Loucy (cell line): ENCODE data around the gene ANGPTL8.
A peak's percentile ranks its signal among the peaks of the same experiment; 100 is the strongest.

Source experiments
- H2AFZ ChIP-seq: fragments of 200-600 bp; sonication (generic); 2 replicates; pipeline ENCODE4 v1.6.0; 2016; ENCODE audit warnings: antibody characterized with exemption, mild to moderate bottlenecking, low read length, moderate library complexity
- H3F3A ChIP-seq: fragments of 200-600 bp; 2 replicates; pipeline ENCODE4 v1.6.0; 2016; ENCODE audit warnings: antibody characterized with exemption, low read depth, mild to moderate bottlenecking
- H3K27me3 ChIP-seq: fragments of 200-600 bp; sonication (generic); 2 replicates; pipeline ENCODE4 v1.6.1; 2014; ENCODE audit warnings: low read length, mild to moderate bottlenecking; ENCODE audit not compliant: insufficient read depth, poor library complexity, severe bottlenecking
- H3K36me3 ChIP-seq: fragments of 200-600 bp; sonication (generic); 2 replicates; pipeline ENCODE4 v1.6.1; 2016; ENCODE audit warnings: low read length; ENCODE audit not compliant: insufficient read depth
- H3K4me1 ChIP-seq: fragments of 200-600 bp; sonication (generic); 2 replicates; pipeline ENCODE4 v1.5.1; 2014; ENCODE audit warnings: low read length, mild to moderate bottlenecking; ENCODE audit not compliant: insufficient read depth, poor library complexity, severe bottlenecking
- H3K4me2 ChIP-seq: fragments of 200-600 bp; sonication (generic); 2 replicates; pipeline ENCODE4 v1.6.0; 2014; ENCODE audit warnings: antibody characterized with exemption, low read length, low read depth, mild to moderate bottlenecking; ENCODE audit not compliant: poor library complexity, severe bottlenecking
- H3K4me3 ChIP-seq: fragments of 200-600 bp; sonication (generic); 2 replicates; pipeline ENCODE4 v1.5.1; 2014; ENCODE audit warnings: low read length, mild to moderate bottlenecking, mixed read lengths; ENCODE audit not compliant: poor library complexity, severe bottlenecking
- H3K79me2 ChIP-seq: fragments of 200-600 bp; sonication (generic); 2 replicates; pipeline ENCODE4 v1.6.1; 2014; ENCODE audit warnings: low read length; ENCODE audit not compliant: insufficient read depth
- H3K9ac ChIP-seq: fragments of 200-600 bp; sonication (generic); 2 replicates; pipeline ENCODE4 v1.6.0; 2014; ENCODE audit warnings: mild to moderate bottlenecking, low read depth, low read length, moderate library complexity; ENCODE audit not compliant: poor library complexity, severe bottlenecking
- H3K9me2 ChIP-seq: fragments of 200-600 bp; sonication (generic); replicated peaks from 2 replicates; pipeline ENCODE4 v1.6.1; 2016; ENCODE audit warnings: low read depth, low read length, mixed read lengths
- H3K9me3 ChIP-seq: fragments of 200-600 bp; sonication (generic); 2 replicates; pipeline ENCODE4 v1.6.1; 2014; ENCODE audit warnings: mild to moderate bottlenecking, antibody characterized with exemption, low read length, low read depth; ENCODE audit not compliant: insufficient read depth
- H4K20me1 ChIP-seq: fragments of 200-600 bp; sonication (generic); 2 replicates; pipeline ENCODE4 v1.6.0; 2014; ENCODE audit warnings: antibody characterized with exemption, low read length, mild to moderate bottlenecking; ENCODE audit not compliant: insufficient read depth, poor library complexity, severe bottlenecking
- EZH2phosphoT487 ChIP-seq: fragments of 200-600 bp; IDR thresholded peaks from 2 replicates; pipeline ENCODE4 v1.6.1; 2018; ENCODE audit warnings: antibody characterized with exemption, mild to moderate bottlenecking, moderate library complexity, borderline replicate concordance
- TF ChIP-seq, protein P1 (sequence below): fragments of 200-600 bp; sonication (generic); conservative IDR thresholded peaks from 2 replicates; pipeline ENCODE4 v1.5.1; 2014; ENCODE audit warnings: mild to moderate bottlenecking, antibody characterized with exemption, low read length

Gene ANGPTL8

DNA sequence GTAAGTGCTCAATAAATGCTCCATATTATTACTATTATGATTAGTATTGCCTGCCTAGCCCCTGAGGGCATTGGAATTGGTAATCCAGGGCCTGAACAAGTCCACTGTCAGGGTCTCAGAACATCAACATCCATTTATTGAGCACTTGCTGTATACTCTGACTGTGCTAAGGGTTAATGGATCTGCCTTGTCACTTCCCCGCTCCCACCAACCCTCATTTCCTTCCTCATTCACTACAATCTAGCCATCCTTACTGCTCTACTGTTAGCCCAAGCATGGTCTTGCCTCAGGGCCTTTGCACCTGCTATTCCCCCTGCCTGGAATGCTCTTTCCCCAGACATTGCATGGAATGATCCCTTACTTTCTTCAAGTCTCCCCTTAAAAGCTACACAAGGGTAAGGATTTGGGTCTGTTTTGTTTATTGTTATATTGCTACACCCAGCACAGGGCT lies 12.7 kb upstream of the ANGPTL8 start:
- no peak overlapping the region for H3K9ac ChIP-seq
- H3K9me3 ChIP-seq, result no peaks in the 10 kb centered on the region
- H3K79me2 ChIP-seq, result no peaks in the 10 kb centered on the region
- no peak overlapping the region for H2AFZ ChIP-seq
- no peaks in the 10 kb centered on the region for H4K20me1 ChIP-seq
- no peaks in the 10 kb centered on the region for H3K27me3 ChIP-seq
- TF ChIP-seq, protein P1, sequence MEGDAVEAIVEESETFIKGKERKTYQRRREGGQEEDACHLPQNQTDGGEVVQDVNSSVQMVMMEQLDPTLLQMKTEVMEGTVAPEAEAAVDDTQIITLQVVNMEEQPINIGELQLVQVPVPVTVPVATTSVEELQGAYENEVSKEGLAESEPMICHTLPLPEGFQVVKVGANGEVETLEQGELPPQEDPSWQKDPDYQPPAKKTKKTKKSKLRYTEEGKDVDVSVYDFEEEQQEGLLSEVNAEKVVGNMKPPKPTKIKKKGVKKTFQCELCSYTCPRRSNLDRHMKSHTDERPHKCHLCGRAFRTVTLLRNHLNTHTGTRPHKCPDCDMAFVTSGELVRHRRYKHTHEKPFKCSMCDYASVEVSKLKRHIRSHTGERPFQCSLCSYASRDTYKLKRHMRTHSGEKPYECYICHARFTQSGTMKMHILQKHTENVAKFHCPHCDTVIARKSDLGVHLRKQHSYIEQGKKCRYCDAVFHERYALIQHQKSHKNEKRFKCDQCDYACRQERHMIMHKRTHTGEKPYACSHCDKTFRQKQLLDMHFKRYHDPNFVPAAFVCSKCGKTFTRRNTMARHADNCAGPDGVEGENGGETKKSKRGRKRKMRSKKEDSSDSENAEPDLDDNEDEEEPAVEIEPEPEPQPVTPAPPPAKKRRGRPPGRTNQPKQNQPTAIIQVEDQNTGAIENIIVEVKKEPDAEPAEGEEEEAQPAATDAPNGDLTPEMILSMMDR, result no peak
- no peak for TF ChIP-seq EZH2phosphoT487
- no peaks in the 10 kb centered on the region for H3F3A ChIP-seq
- H3K4me1 ChIP-seq, result no peaks in the 10 kb centered on the region
- no peak overlapping the region for H3K4me3 ChIP-seq
- no peaks in the 10 kb centered on the region for H3K9me2 ChIP-seq
- no peak overlapping the region for H3K4me2 ChIP-seq
- H3K36me3 ChIP-seq, result no peaks in the 10 kb centered on the region

DNA sequence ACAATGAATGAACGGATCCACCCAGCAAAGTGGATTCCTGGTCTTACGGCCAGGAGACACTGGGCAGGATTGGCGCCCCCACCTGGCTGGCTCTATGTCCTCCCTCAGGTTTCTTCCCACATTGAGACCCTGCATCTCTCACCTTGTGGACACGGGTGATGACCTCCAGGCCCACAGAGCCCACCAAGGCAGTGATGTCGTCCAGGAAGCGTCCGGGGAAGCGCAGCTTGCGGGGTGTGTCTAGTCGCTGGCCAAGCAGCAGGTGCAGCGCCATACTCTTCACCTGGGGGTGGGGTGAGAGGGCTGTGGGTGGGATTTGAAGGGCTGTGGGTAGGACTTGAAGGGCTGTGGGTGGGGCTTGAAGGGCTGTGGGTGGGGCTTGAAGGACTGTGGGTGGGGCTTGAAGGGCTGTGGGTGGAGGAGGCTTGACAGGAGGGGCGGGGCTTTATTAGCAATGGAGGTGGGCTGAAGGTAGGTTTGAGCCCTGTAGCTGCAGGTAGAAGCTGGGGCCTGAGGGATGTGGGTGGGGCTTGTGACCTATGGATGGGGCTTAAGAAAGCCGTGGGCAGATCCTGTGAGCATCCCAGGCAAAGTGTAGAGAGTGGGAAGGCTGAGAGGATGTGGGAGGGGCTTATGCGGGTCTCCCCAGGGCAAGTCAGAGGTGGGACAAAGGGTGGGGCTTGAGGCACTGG lies 12.1 kb upstream of the ANGPTL8 start:
- no peak overlapping the region for H3K4me3 ChIP-seq
- H3K9me3 ChIP-seq, result no peaks in the 10 kb centered on the region
- no peaks in the 10 kb centered on the region for H3K27me3 ChIP-seq
- H3K9me2 ChIP-seq, result no peaks in the 10 kb centered on the region
- TF ChIP-seq, protein P1, result peak; percentile 69
- TF ChIP-seq EZH2phosphoT487, result no peak
- no peak overlapping the region for H3K4me2 ChIP-seq
- no peaks in the 10 kb centered on the region for H3F3A ChIP-seq
- H3K4me1 ChIP-seq, result no peaks in the 10 kb centered on the region
- no peaks in the 10 kb centered on the region for H3K79me2 ChIP-seq
- H3K36me3 ChIP-seq, result no peaks in the 10 kb centered on the region
- no peak overlapping the region for H2AFZ ChIP-seq
- H3K9ac ChIP-seq, result no peak overlapping the region
- H4K20me1 ChIP-seq, result no peaks in the 10 kb centered on the region

DNA sequence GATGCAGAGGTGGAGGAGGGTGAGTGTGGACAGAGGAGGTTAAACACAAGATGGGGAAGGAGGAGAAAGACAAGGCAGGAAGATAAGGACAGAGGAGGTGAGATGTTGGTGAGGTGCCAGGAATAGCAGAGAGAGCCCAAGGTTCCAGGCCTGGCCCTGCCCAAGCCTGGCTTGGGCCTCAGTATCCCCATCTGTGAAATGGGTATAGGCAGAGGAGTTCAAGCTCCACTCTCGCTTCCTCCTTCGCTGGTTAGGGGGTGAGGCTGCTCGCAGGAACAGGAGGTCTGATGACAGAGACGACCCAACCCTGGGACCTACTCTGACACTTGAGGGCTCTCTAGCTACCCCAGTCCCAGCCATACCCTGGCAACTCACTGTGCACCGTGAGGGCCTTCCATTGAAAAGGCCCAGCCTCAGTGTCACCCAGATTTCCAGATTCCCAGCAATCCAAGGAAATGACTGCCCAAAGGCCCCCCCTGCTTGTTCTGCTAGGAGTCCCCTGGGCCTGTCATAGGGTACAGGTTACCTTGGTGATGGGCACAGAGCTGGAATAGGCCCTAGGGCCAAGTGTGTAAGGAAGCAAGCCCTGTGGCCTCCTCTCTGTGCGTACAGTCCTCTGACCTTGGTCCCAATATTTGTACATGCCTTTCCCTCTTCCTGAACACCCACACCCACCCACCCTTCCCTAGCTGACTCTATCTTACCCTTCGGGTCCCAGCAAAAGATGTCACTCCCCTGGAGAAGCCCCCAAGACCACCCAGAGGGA lies 8.6 kb upstream of the ANGPTL8 start:
- no peaks in the 10 kb centered on the region for H3K27me3 ChIP-seq
- H2AFZ ChIP-seq, result no peak overlapping the region
- no peaks in the 10 kb centered on the region for H3K36me3 ChIP-seq

More for the DNA sequence above, 8.6 kb upstream of the ANGPTL8 start:
- no peaks in the 10 kb centered on the region for H3F3A ChIP-seq
- H3K4me2 ChIP-seq, result no peak overlapping the region
- TF ChIP-seq, protein P1, result no peak
- no peak for TF ChIP-seq EZH2phosphoT487
- H3K9me2 ChIP-seq, result no peaks in the 10 kb centered on the region
- no peaks in the 10 kb centered on the region for H4K20me1 ChIP-seq
- no peaks in the 10 kb centered on the region for H3K79me2 ChIP-seq
- no peak overlapping the region for H3K4me3 ChIP-seq
- H3K9me3 ChIP-seq, result no peaks in the 10 kb centered on the region
- H3K4me1 ChIP-seq, result no peaks in the 10 kb centered on the region
- no peak overlapping the region for H3K9ac ChIP-seq
